ENCODE measurements around the gene USP19.

DNA sequence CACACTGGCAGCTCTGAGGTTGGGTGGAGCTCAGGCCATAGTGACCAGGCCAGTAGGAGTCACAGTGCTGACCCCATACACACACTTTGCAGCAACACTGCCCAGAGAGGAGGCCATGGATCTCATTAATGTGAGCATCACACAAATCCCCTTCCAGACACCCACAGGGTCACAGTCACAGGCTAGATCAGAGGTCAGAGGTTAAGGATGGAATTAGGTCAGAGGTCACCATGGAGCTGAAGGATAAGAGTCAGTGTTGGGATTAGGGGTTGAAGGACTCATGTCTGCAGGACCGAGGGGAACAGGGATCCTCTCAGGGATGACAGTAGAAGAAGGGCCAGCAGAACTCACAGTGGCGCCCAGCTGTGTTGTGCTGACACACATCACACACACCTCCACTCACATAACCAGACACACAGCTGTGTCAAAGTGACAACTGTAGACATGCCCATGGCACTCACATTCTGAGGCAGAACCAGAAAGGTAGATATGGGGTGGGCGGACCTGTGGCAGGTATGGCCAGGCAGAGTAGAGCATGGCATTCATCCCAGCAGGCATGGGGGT, 32.8 kb upstream of the USP19 start:
- TF ChIP-seq, protein P1, sequence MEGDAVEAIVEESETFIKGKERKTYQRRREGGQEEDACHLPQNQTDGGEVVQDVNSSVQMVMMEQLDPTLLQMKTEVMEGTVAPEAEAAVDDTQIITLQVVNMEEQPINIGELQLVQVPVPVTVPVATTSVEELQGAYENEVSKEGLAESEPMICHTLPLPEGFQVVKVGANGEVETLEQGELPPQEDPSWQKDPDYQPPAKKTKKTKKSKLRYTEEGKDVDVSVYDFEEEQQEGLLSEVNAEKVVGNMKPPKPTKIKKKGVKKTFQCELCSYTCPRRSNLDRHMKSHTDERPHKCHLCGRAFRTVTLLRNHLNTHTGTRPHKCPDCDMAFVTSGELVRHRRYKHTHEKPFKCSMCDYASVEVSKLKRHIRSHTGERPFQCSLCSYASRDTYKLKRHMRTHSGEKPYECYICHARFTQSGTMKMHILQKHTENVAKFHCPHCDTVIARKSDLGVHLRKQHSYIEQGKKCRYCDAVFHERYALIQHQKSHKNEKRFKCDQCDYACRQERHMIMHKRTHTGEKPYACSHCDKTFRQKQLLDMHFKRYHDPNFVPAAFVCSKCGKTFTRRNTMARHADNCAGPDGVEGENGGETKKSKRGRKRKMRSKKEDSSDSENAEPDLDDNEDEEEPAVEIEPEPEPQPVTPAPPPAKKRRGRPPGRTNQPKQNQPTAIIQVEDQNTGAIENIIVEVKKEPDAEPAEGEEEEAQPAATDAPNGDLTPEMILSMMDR (IDR thresholded peaks at IDR 0.05): no peak
- TF ChIP-seq POLR2AphosphoS5 (IDR thresholded peaks at IDR 0.05): no peak

Data from sigmoid colon (tissue), 4 donors.